NT2/D1 (cell line): ENCODE measurements around the gene ZDHHC11.
"Not testable (repeated sequence)": the region's sequence is repeated elsewhere in the genome, so short reads cannot be mapped to it uniquely, and the experiment has no call there.

ENCODE experiments used
- SUZ12 ChIP-seq: IDR thresholded peaks from 2 replicates; pipeline ENCODE4 v1.6.1; 2011; ENCODE audit not compliant: insufficient read length, insufficient read depth; ENCODE audit errors: extremely low read depth
- ZNF274 ChIP-seq: IDR thresholded peaks from 2 replicates; pipeline ENCODE4 v1.6.1; 2011; ENCODE audit warnings: mild to moderate bottlenecking, low read depth, low read length

- not testable (repeated sequence) for TF ChIP-seq ZNF274, SUZ12
These were observed 71.8 kb downstream of the ZDHHC11 start for GRCh38 chr5:778967-779366.
